DND-41 (cell line): ENCODE data around the gene HIVEP2.

Experiments
- ATAC-seq: fragments of 200-7000 bp; cut with Tn5 transposase; 3 replicates; pipeline ENCODE4 v1.9.1; 2021; ENCODE audit warnings: low read depth; ENCODE audit not compliant: insufficient read depth
- DNase-seq: peaks from one replicate; pipeline ENCODE4 v3.0.0-alpha.2; 2020
- H2AFZ ChIP-seq: 2 replicates; pipeline ENCODE4 v1.6.0; 2012; ENCODE audit warnings: low read depth, low read length
- H3K27ac ChIP-seq: 2 replicates; pipeline ENCODE4 v1.5.1; 2012; ENCODE audit warnings: low read length, inconsistent platforms
- H3K27me3 ChIP-seq: fragments of 200-600 bp; sonication (generic); 2 replicates; pipeline ENCODE4 v1.6.0; 2012; ENCODE audit warnings: low read length, mild to moderate bottlenecking, inconsistent platforms; ENCODE audit not compliant: insufficient read depth, poor library complexity
- H3K36me3 ChIP-seq: 2 replicates; pipeline ENCODE4 v1.5.1; 2012; ENCODE audit warnings: low read length, inconsistent platforms; ENCODE audit not compliant: insufficient read depth
- H3K4me1 ChIP-seq: 2 replicates; pipeline ENCODE4 v1.5.1; 2012; ENCODE audit warnings: mild to moderate bottlenecking, low read length; ENCODE audit not compliant: insufficient read depth
- H3K4me2 ChIP-seq: 2 replicates; pipeline ENCODE4 v1.6.0; 2012; ENCODE audit warnings: mild to moderate bottlenecking, moderate library complexity, low read length, inconsistent platforms; ENCODE audit not compliant: insufficient read depth
- H3K4me3 ChIP-seq, 2 experiments: fragments of 200-600 bp in 1 of 2; shearing (Covaris generic) in 1 of 2; 2 replicates each; pipeline ENCODE4 v1.5.1; 2012 to 2016; ENCODE audit warnings: inconsistent platforms in 2 of 2, low read length in 2 of 2, mild to moderate bottlenecking in 2 of 2, low read depth in 1 of 2, moderate library complexity in 1 of 2
- H3K79me2 ChIP-seq: 2 replicates; pipeline ENCODE4 v1.6.0; 2012; ENCODE audit warnings: low read length, inconsistent platforms; ENCODE audit not compliant: insufficient read depth
- H3K9ac ChIP-seq: 2 replicates; pipeline ENCODE4 v1.6.0; 2012; ENCODE audit warnings: low read depth, mild to moderate bottlenecking, inconsistent platforms, low read length, moderate library complexity
- H3K9me3 ChIP-seq: 2 replicates; pipeline ENCODE4 v1.5.1; 2012; ENCODE audit warnings: low read length, moderate library complexity, mild to moderate bottlenecking, inconsistent platforms; ENCODE audit not compliant: insufficient read depth, severe bottlenecking
- H4K20me1 ChIP-seq: 2 replicates; pipeline ENCODE4 v1.6.0; 2012; ENCODE audit warnings: low read length; ENCODE audit not compliant: insufficient read depth
- EZH2 ChIP-seq: IDR thresholded peaks from 3 replicates; pipeline ENCODE4 v1.6.1; 2012; ENCODE audit warnings: borderline replicate concordance, low read depth, mild to moderate bottlenecking, moderate library complexity, low read length, inconsistent platforms; ENCODE audit not compliant: severe bottlenecking
- TF ChIP-seq, protein P1 (sequence below): IDR thresholded peaks from 2 replicates; pipeline ENCODE4 v1.5.1; 2012; ENCODE audit warnings: borderline replicate concordance, low read length, moderate library complexity, mild to moderate bottlenecking; ENCODE audit not compliant: poor library complexity, severe bottlenecking; ENCODE audit errors: extremely low read depth

Gene HIVEP2

GRCh38 chr6:142900227-142900971, 44.6 kb downstream of the HIVEP2 start:
- Histone ChIP-seq H3K27ac (no peak overlapping the region), H3K9me3 (no peaks in the 10 kb centered on the region), H3K36me3 (no peaks in the 10 kb centered on the region), H2AFZ (no peak overlapping the region), H3K27me3 (no peaks in the 10 kb centered on the region), H3K4me2 (no peak overlapping the region), H3K79me2 (no peaks in the 10 kb centered on the region), H3K9ac (no peak overlapping the region), H3K4me3 (no peak overlapping the region), H4K20me1 (no peaks in the 10 kb centered on the region), H3K4me1 (peaks cover 28% of the 10 kb centered on the region)
- TF ChIP-seq, protein P1, sequence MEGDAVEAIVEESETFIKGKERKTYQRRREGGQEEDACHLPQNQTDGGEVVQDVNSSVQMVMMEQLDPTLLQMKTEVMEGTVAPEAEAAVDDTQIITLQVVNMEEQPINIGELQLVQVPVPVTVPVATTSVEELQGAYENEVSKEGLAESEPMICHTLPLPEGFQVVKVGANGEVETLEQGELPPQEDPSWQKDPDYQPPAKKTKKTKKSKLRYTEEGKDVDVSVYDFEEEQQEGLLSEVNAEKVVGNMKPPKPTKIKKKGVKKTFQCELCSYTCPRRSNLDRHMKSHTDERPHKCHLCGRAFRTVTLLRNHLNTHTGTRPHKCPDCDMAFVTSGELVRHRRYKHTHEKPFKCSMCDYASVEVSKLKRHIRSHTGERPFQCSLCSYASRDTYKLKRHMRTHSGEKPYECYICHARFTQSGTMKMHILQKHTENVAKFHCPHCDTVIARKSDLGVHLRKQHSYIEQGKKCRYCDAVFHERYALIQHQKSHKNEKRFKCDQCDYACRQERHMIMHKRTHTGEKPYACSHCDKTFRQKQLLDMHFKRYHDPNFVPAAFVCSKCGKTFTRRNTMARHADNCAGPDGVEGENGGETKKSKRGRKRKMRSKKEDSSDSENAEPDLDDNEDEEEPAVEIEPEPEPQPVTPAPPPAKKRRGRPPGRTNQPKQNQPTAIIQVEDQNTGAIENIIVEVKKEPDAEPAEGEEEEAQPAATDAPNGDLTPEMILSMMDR: no peak
- TF ChIP-seq EZH2: no peak
- peak; percentile 14; the same call in 1 of the 3 replicates for ATAC-seq
- peak; percentile 22 for DNase-seq

GRCh38 chr6:142898927-142899895, 45.8 kb downstream of the HIVEP2 start:
- Histone ChIP-seq H3K36me3 (no peaks in the 10 kb centered on the region), H3K4me3 (no peak overlapping the region), H3K79me2 (no peaks in the 10 kb centered on the region), H4K20me1 (no peaks in the 10 kb centered on the region), H3K9me3 (no peaks in the 10 kb centered on the region), H3K27me3 (no peaks in the 10 kb centered on the region), H3K4me1 (peaks cover 22% of the 10 kb centered on the region), H3K9ac (no peak overlapping the region), H3K27ac (no peak overlapping the region), H2AFZ (no peak overlapping the region), H3K4me2 (no peak overlapping the region)
- TF ChIP-seq EZH2: no peak
- TF ChIP-seq, protein P1: no peak
- no peak for ATAC-seq
- no peak for DNase-seq

GRCh38 chr6:142897659-142898058, 47.3 kb downstream of the HIVEP2 start:
- TF ChIP-seq EZH2: no peak
- TF ChIP-seq, protein P1: no peak

More at GRCh38 chr6:142897659-142898058, 47.3 kb downstream of the HIVEP2 start:
- H3K9ac ChIP-seq: no peak overlapping the region
- no peak overlapping the region for H3K27ac ChIP-seq
- no peaks in the 10 kb centered on the region for H3K36me3 ChIP-seq
- no peaks in the 10 kb centered on the region for H3K27me3 ChIP-seq
- H3K4me1 ChIP-seq: peaks cover 7% of the 10 kb centered on the region
- H3K4me2 ChIP-seq: no peak overlapping the region
- no peak overlapping the region for H3K4me3 ChIP-seq
- DNase-seq (no peak), ATAC-seq (no peak)
- no peaks in the 10 kb centered on the region for H3K9me3 ChIP-seq
- no peaks in the 10 kb centered on the region for H4K20me1 ChIP-seq
- H2AFZ ChIP-seq: no peak overlapping the region
- H3K79me2 ChIP-seq: no peaks in the 10 kb centered on the region
